Renal pelvis (tissue), 4 donors: ENCODE measurements around the gene HAUS2. TPM values are rescaled to one million over a fixed set of nuclear protein-coding genes. Genes with fewer than 3 reads are reported as not detected.
"Not testable (repeated sequence)": the region's sequence is repeated elsewhere in the genome, so short reads cannot be mapped to it uniquely, and the experiment has no call there.

Experiments
- DNase-seq: peaks from one replicate; pipeline ENCODE4 v3.0.0-alpha.2; 2013
- polyA plus RNA-seq, 3 donors: library from polyadenylated mRNA; unstranded; fragments of 120-200 nt; gene quantifications; one replicate each; pipeline ENCODE4 v1.2.1, GENCODE V29; 2013; ENCODE audit not compliant: insufficient read length in 3 of 3

HAUS2 gene
- polyA plus RNA-seq, 3 donors = 18.2 to 23.5 (median 21.6) TPM

DNA sequence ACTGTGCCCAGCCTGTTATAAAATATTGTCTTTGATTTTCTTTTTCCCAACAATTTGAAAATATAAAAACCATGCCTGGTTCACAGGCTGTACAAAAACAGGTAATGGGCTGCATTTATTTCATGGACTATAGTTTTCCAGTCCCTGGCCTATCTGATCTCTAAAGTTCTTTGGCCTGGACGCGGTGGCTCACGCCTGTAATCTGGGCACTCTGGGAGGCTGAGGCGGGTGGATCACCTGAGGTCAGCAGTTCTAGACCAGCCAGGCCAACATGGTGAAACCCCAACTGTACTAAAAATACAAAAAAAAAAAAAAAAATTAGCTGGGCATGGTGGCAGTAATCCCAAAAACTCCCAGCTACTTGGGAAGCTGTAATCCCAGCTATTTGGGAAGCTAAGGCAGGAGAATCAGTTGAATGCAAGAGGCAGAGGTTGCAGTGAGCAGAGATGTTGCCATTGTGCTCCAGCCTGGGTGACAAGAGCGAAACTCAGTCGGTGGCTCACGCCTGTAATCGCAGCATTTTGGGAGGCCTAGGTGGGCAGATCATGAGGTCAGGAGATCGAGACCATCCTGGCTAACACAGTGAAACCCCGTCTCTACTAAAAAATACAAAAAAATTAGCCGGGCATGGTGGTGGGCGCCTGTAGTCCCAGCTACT is 8.0 kb downstream of the HAUS2 start:
- DNase-seq = not testable (repeated sequence)

DNA sequence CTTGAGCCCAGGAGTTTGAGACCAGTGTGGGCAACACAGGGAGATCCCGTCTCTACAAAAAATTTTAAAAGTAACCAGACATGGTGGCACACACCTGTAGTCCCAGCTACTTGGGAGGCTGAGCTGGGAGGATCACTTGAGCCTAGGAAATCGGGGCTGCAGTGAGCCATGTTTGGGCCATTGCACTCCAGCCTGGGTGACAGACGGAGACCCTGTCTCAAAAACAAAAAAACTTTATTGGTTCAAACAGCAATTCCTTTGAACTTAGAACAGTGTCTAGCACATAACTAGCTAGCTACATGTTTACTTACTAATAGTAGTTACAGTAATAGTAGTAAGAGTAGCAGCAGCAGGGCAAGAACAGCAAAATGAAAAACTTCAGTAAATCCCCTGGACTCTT is 10.1 kb downstream of the HAUS2 start:
- DNase-seq = no peak

DNA sequence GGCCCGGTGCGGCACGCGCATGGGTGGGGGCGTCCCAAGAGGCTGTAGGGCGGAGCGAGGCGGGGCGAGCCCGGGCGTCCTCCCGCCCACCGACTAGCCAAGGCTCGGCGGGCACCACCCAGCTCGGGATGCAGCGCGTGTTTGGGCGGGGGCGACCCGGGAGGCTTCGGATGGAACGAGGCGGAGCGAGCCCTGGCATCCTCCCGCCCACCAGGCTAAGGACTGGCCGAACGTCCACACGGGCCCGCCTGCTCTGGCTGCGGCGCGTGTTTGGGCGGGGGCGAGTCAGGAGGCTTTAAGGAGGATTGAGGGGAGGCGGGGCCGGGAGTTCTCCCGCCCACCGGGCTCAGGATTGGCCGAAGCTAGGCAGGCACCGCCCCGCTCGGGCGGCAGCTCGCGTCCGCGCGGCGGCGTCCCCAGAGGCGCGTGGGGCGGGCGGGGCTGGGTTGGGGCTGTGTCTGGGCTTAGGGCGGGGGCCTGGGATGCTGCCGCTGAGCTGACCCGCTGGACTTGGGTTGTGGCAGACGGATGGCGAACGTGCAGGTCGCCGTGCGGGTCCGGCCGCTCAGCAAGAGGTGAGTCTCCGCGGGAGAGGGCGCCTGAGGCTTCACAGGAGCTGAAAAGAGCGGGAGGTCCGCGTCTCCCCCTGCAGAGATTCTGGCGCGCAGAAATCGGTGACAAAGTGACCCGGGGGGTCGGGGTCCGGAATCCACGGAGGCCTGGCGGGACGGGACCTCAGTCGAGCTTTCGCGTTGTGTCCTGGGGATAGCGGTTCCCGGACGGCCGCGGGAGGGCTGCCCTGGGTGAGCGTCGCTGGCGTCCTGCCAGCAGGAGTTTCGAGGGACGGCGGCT is 26.8 kb downstream of the HAUS2 start, which contains the start of gene STARD9:
Gene STARD9 (plus strand): TSS at position 419 of the 852 bp plus-strand sequence. CDS start 110 bp downstream, at position 529.
- peak; percentile 98 for DNase-seq

DNA sequence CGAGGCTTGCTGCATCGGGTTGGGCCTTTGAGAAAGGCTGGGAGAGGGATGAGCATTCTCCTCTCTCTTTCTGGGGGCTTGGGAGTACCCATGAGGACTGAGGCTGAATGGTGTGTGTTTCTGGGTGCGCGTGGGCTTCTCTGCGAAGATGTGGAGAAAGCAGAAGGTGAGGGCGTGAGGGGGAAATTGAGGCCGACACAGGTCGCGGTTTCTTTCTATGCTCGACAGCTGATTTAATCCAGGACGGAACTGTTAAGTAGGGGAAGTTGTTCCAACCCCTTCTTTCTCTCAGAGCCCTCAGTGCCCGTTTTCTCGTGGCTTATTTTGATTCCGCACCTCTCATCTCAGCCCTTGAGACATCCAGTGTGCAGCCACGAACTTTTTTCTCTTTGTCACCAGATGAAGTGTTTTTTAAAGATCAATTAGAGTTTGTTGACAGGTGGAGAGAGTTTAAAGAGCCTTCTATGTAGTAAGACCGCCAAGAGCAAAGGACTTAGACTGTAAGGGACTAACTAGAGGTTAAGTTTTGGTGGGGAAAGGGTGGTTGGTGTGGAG is 27.5 kb downstream of the HAUS2 start:
- DNase-seq = no peak

DNA sequence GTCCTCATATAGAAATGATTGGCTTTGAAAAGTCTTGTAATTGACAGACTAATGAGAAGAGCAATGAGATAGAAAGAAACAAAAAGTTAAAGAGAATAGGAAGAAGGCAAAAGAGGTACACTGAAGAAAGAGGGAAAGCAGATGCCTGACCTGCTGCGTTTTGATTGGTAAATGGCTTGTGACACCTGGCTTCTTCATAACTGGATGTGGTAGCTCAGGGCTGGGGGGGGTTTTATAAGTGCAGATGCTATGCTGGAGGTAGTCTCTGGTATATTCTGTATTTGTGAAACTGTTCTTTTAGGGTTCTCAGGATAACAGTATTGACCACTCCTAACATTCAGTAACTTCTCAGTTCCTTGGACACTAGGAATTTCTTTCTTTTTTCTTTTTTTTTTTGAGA is 28.1 kb downstream of the HAUS2 start:
- no peak for DNase-seq

DNA sequence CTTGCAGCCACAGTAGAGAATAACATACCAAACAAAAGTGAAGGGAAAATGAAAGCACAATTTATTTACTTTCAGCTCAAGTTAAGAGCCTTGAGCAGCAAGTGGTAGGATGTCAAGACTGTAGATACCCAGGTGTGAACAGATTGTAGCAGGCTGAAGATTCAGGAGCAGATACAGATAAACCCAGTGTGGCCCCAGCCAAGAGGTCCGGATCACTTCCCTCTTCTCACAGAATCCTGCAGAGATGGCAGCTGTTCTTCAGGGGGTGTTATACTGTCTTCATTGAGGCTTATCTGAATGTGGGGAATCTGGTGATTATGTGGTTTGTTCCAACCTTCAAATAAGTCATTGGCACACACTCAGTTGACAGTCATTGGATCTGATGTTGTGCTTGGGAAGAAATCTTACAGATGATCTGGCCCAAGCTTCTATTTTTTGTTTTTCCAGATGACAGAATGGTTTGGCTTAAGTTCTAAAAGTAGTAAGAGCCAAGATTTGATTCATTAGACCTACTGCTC is 28.9 kb downstream of the HAUS2 start:
- no peak for DNase-seq

DNA sequence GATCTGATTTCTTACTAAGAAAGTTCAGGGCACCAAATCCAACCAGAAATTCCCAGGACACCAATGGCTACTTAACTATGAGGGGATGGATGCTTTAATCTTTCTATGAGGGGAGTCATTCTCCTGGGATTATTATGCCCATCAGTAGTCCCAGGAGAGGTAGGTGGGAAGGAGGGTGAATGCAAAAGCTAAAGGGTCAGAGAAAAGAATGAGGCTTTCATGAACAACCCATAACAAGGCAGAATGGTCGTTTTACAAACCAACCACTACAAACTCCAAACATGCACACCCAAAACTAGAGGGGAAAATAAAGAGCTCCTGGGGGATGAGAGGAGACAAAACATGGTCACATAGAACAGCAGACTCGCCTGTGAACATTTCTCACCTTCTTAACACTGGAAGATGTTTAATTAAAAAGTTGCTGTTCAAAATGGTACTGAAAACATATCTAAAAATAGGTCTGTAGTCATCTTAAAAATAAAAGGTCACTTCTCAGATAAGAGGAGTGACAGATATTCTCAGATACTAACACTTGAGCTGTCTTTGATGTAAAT is 30.4 kb downstream of the HAUS2 start:
- DNase-seq = no peak

DNA sequence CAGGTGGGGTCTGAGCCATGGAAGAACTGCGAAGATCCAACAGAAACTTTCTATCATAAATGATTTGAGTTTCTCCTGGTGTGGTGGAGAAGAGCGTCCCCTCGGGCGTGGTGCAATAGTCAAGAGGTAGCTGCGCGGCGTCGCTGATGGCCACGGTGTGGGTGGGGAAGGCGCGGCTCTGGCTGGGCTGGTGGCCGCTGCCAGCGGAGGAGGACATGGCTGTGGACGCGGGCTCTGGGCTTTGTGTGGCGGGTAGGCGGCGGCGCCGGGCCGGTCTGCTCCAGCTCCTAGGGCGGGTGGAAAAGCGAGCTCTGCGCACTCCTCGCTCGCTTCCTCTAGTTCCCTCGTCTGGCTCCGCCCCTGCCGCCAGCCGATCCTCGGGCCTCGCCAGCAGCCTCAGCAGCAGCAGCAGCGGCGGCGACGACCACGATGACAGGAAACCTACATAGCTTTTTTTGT is 32.7 kb downstream of the HAUS2 start:
- peak; percentile 83 for DNase-seq

DNA sequence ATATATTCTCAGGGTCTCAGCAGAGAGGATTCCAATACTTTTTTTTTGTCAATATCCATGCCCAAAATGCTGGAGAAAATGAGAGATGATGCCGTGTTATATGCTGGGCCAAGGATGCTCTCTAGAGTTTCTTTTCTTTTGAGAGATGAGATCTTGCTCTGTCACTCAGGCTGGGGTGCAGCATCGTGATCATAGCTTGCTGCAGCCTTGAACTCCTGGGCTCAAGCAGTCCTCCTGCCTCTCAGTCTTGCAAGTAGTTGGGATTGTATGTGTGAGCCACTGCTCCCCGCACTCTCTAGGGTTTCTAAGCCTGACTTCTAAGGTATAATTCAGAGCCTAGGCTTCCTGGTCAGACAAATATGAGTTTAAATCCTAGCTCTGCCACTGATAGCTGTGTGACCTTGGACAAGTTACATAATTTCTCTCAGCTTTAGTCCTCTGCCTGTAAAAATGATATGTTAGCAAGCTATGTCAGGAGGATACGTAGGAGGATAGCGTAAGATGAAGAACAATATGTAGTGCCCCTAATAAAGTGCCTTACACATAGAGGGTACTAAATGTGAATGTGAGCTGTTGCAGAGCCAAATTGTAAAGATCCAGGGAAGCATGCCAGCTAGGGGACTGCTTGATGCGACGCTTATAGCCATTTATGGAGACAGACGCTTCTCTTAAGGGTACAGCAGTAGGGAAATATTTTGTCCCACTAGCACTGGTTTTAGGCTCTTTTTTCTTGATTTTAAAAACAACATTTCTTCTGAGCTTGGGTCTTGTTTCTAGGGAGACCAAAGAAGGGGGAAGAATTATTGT is 34.1 kb downstream of the HAUS2 start:
- no peak for DNase-seq

DNA sequence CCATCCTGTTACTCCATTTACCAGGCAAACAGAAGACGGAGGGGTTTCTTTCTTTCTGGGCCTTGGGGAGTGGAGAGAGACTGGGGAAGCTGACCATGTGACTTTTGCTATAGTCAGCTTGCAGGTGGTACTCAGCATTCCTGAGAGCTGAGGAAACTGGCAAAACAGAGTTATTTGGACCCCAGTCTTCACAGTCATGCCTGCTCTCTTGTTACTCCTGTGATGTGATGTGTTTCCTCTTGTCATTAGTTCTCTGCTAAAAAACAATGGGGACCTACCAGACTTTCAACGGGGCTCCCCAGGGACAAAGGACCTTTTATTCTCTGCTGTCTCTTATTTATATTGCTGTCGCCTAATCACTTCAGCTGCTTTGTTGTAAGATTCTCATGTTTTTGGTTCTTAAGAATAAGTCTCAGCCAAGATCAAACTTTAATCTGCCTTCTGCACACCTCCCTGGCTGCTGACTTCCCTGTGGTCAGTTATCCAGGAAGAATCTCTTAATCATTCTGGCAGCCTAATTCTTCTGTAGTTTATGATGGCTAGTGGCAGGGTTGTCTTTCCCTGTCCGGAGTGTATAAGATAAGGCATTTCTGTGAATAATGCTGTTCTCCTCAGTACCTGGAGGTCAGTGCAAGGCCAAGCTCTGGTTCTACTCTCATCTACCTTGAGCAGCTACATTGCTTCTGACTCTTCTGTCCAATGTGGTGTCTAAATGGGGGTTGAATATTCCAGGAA is 35.6 kb downstream of the HAUS2 start:
- no peak for DNase-seq

DNA sequence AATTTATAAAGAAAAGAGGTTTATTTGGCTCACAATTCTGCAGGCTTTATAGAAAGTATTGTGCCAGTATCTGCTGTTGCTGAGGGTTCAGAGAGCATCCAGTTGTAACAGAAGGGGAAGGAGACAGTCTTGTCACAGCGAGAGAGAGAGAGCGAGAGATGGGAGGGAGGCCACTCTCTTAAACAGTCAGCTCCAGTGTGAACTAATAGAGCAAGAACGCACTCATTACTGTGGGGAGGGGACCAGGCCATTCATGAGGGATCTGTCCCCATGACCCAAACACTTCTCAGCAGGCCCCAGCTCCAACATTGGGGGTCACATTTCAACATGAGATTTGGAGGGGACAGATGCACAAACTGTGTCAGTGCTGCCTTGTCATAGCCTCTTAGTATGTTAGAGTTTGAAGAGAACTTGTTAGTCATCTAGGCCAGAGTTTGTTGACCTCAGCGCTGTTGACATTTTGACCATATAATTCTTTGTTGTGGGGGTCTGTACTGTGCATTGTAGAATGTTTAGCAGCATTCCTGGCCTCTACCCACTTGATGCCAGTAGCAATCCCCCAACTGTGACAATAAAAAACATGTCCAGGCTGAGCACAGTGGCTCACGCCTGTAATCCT is 42.1 kb downstream of the HAUS2 start:
- no peak for DNase-seq

DNA sequence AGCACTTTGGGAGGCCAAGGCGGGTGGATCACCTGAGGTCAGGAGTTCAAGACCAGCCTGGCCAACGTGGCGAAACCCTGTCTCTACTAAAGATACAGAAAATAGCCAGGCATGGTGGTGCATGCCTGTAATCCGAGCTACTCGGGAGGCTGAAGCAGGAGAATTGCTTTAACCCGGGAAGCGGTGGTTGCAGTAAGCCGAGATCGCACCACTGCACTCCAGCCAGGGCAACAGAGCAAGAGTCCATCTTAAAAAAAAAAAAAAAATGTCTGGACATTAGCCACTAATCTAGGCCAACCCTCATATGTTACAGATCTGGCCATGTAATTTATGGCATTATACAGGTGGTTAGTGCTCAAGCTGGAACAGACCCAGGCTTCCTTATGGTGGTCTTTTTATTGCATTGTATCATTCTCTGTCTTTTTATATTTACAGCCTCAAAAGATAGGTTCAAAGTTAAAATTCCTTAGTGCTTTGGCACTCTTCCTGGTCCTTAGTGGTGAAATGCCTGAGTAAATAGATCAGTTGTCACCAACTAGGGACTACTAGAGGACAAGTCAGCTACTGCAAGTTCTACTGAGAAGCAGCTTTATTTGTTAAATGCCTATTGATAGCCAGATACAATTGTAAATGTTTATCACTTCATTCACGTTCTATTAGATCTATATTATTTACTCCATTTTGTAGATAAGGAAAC is 42.7 kb downstream of the HAUS2 start:
- no peak for DNase-seq

DNA sequence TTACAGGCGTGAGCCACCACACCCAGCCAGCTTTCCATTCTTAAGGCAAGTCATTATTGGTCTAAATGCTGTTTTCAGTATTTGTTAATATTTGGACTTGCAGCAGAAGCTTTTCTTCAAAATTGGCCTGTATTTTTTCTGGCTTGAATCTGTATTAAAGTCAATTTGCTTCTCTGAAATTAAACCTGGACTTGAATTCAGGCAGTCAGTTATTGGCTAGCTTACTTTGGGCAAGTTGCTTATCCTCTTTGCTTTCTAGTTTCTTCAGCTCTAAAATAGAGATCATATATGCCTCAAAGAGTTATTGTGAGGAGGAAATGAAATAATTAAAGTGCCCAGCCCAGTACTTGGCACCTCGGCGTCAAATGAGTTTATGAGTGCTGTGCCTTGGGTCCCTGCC is 44.1 kb downstream of the HAUS2 start:
- DNase-seq = no peak

DNA sequence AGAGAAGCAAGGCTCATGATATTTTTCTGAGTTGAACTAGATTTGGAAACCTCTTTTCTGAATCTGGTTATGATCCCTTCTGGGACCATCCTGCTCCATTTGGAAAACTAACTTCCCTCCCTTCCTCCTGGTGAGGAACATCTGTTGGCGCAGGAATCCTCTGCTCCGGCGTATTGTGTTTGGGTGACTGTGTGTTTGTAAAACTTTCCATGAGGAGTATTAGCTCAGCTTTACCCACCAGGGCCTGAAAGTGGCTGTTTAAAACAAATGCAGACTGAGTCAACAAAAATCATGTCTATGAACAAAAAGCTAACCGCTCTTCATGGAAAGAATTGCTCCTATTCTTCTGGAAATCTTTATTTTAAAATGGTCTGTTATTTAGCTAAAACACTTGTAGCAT is 44.5 kb downstream of the HAUS2 start:
- DNase-seq = no peak

DNA sequence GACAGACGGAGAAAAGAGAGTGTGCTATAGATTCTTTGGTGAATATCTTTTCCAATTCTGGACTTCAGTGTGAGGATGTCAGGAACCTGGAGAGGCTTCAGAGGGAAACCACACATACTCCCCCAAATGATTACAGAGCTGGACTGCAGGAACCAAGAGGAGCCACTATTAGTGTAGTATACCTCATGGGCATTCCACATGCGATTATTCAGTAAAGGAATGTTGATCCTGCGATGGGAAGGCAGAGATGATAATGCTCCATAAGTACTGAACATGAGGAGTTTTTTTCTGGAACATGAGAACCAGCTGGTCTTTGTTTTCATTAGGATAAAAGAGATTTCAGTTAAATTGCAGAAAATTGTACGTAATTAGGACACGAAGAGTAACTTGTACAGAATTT is 45.5 kb downstream of the HAUS2 start:
- no peak for DNase-seq

DNA sequence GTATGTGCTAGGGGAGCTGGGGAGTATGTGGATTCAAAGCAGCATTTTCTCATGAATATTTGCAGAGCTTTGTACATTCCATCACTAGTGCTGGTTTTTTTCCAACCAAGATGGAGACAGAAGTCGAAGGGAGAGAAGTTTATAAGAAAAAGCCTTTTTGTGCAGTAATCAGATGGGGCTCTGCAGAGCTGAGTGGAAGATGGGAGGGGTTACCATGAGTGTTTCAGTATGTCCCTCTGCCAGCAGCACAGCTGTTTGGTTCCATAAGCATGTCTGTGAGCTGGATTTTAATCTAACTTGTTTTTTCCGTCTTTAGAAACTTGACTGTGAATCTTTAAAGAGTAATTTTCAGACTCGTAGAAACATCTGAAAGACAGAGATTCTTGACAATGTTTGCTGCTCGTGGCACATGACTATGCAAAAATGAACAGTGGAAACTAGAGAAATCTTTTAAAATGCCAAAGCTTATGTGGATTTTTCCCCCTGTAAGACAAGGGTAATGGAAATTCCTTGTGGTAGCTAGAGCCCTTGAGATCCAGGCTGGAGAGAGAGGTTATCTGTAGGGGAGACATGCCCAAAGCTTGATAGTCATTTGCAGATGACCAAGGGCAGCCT is 47.1 kb downstream of the HAUS2 start:
- DNase-seq = no peak

DNA sequence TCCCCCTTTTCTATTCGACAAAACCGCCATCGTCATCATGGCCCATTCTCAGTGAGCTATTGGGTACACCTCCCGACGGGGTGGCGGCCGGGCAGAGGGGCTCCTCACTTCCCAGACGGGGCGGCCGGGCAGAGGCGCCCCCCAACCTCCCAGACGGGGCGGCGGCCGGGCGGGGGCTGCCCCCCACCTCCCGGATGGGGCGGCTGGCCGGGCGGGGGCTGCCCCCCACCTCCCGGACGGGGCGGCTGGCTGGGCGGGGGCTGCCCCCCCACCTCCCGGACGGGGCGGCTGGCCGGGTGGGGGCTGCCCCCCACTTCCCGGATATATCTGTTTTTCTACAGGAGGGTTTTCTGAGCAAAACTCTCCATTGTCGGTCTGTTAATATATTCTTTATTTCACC is 52.7 kb downstream of the HAUS2 start:
- DNase-seq = not testable (repeated sequence)

DNA sequence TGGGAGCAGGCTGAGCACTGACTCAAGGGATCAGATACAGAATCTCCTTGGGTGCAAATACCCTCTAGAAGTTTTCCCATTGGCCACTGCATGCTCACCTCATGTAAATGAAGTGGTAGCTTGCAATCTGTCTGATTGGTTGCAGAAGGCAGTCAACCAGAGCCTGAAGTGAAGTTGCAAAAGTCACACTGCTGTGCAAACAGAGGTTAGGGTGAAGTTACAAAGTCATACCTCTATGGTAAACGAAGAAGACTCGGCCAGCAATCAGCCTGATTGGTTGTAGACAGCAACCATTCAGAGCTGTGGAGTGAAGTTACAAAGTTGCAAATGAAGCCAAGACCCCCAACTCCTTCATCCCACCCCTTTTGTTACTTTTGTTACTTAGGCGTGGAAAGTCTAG is 53.9 kb downstream of the HAUS2 start:
- no peak for DNase-seq

DNA sequence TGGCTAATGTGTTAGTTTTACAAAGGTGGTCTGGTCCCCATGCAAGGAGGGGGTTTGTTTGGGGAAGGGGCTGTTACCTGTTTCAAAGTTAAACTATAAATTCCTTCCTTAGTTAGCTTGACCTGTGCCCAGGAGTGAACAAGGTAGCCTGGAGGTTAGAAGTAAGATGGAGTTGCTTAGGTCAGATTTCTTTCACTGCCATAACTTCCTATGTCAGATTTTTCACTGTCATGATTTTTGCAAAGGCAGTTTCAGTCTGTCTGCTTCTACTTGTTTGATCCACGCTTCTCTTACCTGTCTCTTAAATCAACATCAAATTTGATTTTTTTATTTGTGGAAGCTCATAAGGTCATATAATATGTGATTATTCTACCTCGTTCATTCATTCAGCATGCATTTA is 55.3 kb downstream of the HAUS2 start:
- DNase-seq = no peak
